ENCODE results near the gene HOXB2.

HOXB2 gene

GRCh38 chr17:48565925-48566710 lies 21.2 kb upstream of the HOXB2 start:
- DNase-seq (ENCODE audit: low read depth, low spot score): no peak

- no peak for DNase-seq (ENCODE audit: low read depth, low spot score)
These were observed 20.2 kb upstream of the HOXB2 start for GRCh38 chr17:48565022-48565554.

DNA sequence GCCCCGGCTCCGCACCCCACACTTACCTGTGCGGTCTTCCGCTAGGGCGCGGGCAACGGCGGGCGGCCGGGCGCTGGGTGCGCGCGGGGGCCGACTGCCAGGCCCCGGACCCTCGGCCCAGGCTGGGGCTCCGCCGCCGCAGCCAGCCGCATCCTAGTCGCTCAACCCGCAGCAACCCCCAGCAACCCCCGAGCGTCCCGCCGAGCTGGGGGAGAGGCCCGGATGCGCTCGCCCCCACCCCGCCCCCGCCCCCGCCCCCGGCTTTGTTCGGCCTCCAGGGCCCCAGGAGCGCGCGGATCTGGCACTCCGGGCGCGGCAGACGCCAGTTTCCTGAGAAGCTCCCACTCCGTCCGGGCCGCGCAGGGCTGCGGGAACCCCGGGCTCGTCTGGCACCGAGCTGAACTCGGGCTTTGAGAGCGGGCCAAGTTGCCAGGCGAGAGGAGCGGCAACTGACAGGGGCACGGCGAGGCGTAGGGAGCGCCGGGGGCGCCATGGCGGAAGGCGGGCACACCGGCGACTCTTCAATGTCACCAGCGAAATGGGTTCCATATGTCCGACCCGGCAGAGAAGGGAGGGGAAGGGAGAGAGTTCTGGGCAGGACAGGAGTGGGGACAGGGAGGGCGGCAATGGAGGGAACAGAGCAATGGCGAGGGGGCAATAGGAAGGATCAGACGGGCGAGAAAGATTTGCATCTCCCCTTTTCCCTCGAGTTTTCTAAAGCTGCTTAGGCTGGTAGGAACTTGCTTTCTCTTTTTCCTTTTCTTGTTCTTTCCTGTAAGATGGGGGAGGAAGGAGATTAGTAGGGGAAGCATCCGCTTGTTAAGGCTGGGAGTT lies 19.5 kb upstream of the HOXB2 start:
- DNase-seq (ENCODE audit: low read depth, low spot score): no peak

GRCh38 chr17:48563867-48564187 lies 18.9 kb upstream of the HOXB2 start:
- no peak for DNase-seq (ENCODE audit: low read depth, low spot score)

- DNase-seq (ENCODE audit: low read depth, low spot score): no peak
These were observed 18.5 kb upstream of the HOXB2 start for GRCh38 chr17:48563385-48563838.

GRCh38 chr17:48562934-48563333 lies 18.0 kb upstream of the HOXB2 start:
- DNase-seq (ENCODE audit: low read depth, low spot score): no peak

GRCh38 chr17:48561884-48562810 lies 17.2 kb upstream of the HOXB2 start:
- DNase-seq (ENCODE audit: low read depth, low spot score): no peak

GRCh38 chr17:48559840-48560817 lies 15.2 kb upstream of the HOXB2 start:
- DNase-seq (ENCODE audit: low read depth, low spot score): no peak

DNA sequence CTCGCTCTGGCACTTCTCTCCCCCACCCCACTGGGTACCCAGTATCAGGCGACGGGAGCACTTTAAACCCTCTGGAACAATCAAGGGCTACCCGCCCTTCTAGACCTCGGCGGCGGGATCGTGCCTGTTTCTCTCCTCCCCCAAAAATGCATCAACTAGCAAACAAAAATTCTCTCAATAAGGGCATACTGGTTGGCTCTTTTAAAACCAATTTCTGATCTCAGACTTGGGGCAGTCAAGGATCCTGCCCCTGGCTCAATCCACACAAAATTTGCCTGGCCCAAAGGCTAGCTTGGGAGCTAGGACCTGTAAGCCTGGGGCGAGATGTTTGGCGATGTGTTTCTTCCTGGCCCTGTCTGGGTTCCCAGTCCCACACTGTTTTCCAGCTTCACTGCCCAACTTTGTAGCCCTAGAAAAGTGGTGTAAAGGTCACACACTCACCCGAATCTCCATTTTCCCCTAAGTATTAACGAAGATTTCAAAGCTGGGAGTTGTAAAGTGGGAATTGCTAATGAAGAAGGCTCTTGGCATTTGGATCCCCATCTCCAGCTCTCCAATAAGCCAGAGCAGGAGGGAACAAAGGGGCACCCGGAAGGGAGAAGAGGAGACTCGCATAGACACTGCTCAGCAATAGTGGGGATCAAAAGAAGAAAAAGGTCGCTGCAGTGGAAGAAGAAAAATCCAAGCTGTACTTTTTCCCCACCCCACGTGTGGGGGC lies 14.4 kb upstream of the HOXB2 start:
- no peak for DNase-seq (ENCODE audit: low read depth, low spot score)

DNA sequence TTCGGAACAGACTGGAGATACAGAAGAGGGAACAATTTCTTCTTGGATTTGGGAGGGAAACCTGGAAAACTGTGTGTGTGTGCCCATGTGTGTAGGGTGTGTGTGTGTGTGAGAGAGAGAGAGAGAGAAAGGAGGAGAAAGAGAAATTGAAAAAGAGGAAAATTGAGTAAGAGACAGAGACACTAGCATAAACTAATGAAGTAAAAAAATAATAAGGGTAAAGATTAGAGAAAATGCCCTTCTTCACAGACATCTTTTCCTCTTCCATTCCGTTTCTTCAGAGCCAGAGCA lies 13.9 kb upstream of the HOXB2 start:
- no peak for DNase-seq (ENCODE audit: low read depth, low spot score)

DNA sequence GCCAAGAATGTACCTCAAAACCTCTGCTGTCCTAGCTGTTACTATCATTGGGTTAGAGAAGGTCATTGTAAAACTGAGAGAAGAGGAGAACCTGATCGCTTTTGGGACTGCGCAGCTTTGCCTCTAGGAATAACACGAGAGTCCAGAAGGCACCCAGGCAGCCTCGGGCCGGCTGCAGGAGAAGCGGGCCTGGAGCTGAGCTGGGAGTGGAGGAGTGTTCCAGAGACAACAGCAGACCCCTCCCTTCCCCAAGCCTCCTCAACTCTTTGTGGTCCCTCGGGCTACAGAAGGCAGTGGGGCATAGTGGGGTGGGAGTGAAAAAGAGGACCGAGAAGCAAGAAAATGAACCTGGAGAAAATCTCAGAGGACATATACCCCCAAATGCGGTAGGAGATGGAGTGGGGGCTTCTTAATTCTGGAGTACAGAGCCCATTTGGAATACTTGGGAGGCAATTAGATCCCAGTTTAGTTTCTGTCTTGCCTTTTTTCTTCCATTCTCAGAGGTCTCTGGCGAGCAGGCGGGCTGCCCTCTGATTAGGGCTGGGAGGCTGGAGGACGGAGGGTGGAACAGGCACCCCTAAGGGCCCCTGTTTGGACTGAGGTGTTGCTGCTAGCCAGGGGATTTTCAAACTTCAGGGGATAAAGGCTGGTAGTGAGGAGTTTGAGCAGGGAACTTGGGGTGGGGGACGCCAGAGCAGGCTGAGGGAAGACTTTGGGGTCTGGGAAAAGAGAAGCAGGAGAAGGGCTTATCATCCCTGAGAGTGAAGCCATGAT lies 13.3 kb upstream of the HOXB2 start:
- no peak for DNase-seq (ENCODE audit: low read depth, low spot score)

GRCh38 chr17:48556576-48557401 lies 11.9 kb upstream of the HOXB2 start:
- DNase-seq (ENCODE audit: low read depth, low spot score): no peak

DNA sequence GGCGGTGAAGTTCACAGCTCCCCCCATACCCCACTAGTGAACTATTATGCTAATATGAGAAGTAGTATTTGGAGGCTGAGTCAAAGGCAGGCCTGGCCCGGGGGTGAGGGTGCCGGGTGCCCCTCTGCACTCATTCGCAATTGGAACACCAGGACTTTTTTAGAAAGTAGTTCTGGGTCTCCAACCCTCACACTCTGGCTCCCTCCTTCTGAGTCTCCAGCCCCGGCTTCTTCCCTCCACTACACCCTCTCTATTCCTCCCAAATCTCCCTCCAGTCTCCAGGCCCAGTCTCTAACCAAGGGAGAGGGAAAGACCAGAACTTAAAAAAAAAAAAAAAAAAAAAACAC lies 11.3 kb upstream of the HOXB2 start:
- DNase-seq (ENCODE audit: low read depth, low spot score): no peak

DNA sequence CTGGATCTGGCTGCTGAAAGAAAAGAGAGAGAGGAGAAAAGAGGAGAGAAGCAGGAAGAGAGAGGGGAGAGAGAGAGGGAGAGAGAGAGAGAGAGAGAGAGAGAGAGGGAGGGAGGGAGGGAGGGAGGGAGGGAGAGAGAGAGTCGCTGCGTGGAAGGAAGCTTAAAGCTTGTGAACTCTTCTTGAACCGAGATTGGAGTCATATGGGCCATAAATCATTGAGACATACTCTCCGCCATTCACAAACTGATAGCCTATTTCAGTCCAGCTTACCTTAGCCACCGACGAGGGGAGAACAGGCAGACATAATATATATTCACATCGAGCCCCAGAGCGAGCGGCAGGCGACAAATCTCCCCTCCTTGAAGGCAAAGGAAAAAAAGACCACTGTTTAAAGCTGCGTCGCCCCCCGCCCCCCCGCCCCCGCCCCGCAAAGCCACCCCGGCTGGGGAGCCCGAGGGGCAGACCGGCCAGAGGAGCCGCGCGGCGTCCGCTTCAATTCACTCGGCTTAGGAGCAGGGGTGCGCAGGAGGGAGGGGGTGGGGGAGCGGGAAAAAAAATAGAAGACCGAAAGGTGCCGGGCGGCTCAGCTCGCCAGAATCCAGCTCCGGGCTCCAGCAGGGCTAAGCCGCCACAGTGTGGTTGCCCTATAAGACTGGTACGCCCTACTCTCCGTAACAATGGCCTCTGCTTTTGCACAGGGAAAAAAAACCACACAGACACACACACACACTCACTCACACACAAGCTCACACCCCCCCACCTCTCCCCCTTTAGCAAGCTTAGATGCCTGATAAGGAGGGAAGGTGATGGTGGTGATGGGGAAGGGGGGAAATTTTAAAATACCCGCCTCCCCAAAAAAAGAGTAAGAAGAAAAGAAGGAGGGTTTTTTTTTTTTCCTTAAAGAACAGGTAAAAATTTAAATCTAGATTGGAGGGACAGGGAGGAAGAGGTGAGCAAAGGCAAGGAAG lies 10.6 kb upstream of the HOXB2 start:
- no peak for DNase-seq (ENCODE audit: low read depth, low spot score)

- no peak for DNase-seq (ENCODE audit: low read depth, low spot score)
These were observed 9.7 kb upstream of the HOXB2 start for GRCh38 chr17:48554412-48555257.

DNA sequence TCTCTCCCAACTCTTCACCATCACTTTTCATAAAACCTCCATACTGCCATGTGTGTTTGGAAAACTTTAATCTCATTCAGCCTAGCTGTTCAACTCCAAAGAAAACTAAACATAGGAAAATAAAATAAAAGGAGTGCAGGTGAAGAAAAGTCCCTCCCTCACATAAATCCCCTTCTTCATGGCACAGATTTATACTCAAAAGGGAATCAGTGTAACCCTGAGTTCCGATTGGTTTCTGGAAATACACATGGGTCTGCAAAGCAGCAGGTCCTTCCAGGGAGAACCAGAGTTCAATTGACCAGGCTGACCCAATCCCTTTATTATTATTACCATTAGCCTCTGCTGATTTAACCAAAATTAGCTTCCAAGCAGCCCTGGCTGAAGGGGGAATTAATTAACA lies 8.9 kb upstream of the HOXB2 start:
- DNase-seq (ENCODE audit: low read depth, low spot score): no peak
